Cardiac muscle cell (in vitro differentiated cells and primary cell): ENCODE results near the gene PTK6. TPM values are rescaled to one million over a fixed set of nuclear protein-coding genes. Genes with fewer than 3 reads are reported as not detected.

Experiments used
- DNase-seq, 2 donors: peaks; one replicate each; pipeline versions ENCODE4 v3.0.0 to v3.0.0-alpha.2; 2010 to 2017; ENCODE audit warnings: low read depth in 1 of 2, low spot score in 1 of 2
- H3K27ac ChIP-seq: fragments of 200-600 bp; sonication (generic); 2 replicates; pipeline ENCODE4 v1.5.1; 2016
- H3K27me3 ChIP-seq: fragments of 200-600 bp; sonication (generic); 2 replicates; pipeline ENCODE4 v1.6.0; 2016; ENCODE audit warnings: control low read depth
- H3K36me3 ChIP-seq: fragments of 200-600 bp; sonication (generic); 2 replicates; pipeline ENCODE4 v1.5.1; 2016; ENCODE audit warnings: control low read depth
- H3K4me1 ChIP-seq: fragments of 200-600 bp; sonication (generic); 2 replicates; pipeline ENCODE4 v1.8.1; 2017; ENCODE audit warnings: low read depth, mild to moderate bottlenecking, mixed run types
- H3K4me3 ChIP-seq: fragments of 200-600 bp; sonication (generic); 2 replicates; pipeline ENCODE4 v1.5.1; 2016; ENCODE audit warnings: mild to moderate bottlenecking
- H3K9me3 ChIP-seq: fragments of 200-600 bp; sonication (generic); 2 replicates; pipeline ENCODE4 v1.5.1; 2017; ENCODE audit warnings: low read depth, mild to moderate bottlenecking, control low read depth
- CTCF ChIP-seq: IDR thresholded peaks from 2 replicates; pipeline ENCODE4 v1.5.1; 2012; ENCODE audit warnings: low read depth, mild to moderate bottlenecking, low read length
- polyA plus RNA-seq: library from polyadenylated mRNA; unstranded; fragments of >200 nt; fragmentation: Nextera tagmentation; extraction: Ambion mirVana; gene quantifications from 2 replicates; pipeline ENCODE4 v1.2.1, GENCODE V29; 2016
- total RNA-seq: library from RNA; depleted of rRNA; stranded (reverse); fragments of >200 nt; gene quantifications from 2 replicates; pipeline ENCODE4 v1.2.3, GENCODE V29; 2016

Gene PTK6
- total and polyA plus RNA-seq, 2 experiments from 2014 or later, result 0.38 TPM; not detected in 1

- no peak overlapping the region for H3K4me3 ChIP-seq
- no peaks in the 10 kb centered on the region for H3K27me3 ChIP-seq
- H3K9me3 ChIP-seq, result no peaks in the 10 kb centered on the region
- no peak for DNase-seq
- no peak for TF ChIP-seq CTCF
- no peaks in the 10 kb centered on the region for H3K4me1 ChIP-seq
- H3K36me3 ChIP-seq, result no peaks in the 10 kb centered on the region
- H3K27ac ChIP-seq, result no peak overlapping the region
Measured at GRCh38 chr20:63558804-63559484, 21.8 kb upstream of the PTK6 start.

- no peak for DNase-seq
- Histone ChIP-seq H3K27ac (no peak overlapping the region), H3K36me3 (no peaks in the 10 kb centered on the region), H3K9me3 (no peaks in the 10 kb centered on the region), H3K4me1 (no peaks in the 10 kb centered on the region), H3K4me3 (no peak overlapping the region), H3K27me3 (no peaks in the 10 kb centered on the region)
- no peak for TF ChIP-seq CTCF
Measured at GRCh38 chr20:63557481-63557891, 20.3 kb upstream of the PTK6 start.

DNA sequence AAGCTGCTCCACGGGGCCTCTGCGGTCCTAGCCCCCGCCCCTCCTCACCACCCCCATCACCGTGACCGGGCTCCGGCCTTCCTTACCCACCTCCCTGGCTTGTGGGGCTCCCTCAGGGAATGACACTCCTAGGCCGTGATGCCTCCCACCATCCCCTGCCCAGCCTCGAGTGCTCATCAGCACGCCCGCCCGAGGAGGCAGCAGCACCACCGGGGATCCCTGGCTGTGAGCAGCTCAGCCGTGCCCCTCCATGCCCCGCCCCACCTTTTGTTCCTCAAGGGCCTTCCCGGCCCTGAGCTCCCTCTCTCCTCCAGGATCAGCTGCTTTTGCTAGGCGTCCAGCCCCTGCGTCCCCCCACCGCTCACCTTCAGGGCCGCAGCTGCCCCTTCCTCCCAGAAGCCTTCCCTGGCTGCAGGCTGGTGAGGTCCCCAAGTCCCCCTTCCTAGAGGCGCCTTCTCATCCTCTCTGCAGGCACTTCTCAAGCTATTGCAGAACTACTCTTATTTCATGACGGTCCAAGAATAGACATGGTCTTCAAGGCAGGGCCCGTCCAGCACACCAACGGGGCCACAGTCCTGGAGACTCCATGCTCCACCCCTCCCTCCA is 19.8 kb upstream of the PTK6 start:
- Histone ChIP-seq H3K36me3 (no peaks in the 10 kb centered on the region), H3K4me1 (no peaks in the 10 kb centered on the region), H3K4me3 (no peak overlapping the region), H3K9me3 (no peaks in the 10 kb centered on the region), H3K27me3 (no peaks in the 10 kb centered on the region), H3K27ac (no peak overlapping the region)
- no peak for TF ChIP-seq CTCF
- no peak for DNase-seq

DNA sequence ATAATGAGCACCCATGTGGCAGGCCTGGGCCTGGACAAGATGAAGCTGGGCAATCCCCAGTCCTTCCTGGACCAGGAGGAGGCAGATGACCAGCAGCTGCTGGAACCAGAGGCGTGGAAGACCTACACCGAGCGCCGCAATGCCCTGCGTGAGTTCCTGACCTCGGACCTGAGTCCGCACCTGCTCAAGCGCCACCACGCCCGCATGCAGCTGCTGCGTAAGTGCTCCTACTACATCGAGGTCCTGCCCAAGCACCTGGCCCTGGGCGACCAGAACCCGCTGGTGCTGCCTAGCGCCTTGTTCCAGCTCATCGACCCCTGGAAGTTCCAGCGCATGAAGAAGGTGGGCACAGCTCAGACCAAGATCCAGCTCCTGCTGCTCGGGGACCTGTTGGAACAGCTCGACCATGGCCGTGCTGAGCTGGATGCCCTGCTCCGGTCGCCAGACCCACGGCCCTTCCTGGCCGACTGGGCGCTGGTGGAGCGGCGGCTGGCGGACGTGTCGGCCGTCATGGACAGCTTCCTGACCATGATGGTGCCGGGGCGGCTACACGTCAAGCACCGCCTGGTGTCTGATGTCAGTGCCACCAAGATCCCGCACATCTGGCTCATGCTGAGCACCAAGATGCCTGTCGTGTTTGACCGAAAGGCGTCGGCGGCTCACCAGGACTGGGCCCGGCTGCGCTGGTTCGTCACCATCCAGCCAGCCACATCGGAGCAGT is 18.6 kb upstream of the PTK6 start:
- Histone ChIP-seq H3K4me1 (no peaks in the 10 kb centered on the region), H3K4me3 (no peak overlapping the region), H3K36me3 (no peaks in the 10 kb centered on the region), H3K27me3 (no peaks in the 10 kb centered on the region), H3K9me3 (no peaks in the 10 kb centered on the region), H3K27ac (no peak overlapping the region)
- DNase-seq, result no peak
- TF ChIP-seq CTCF, result no peak

- no peak overlapping the region for H3K27ac ChIP-seq
- H3K4me1 ChIP-seq, result no peaks in the 10 kb centered on the region
- DNase-seq, result no peak
- no peaks in the 10 kb centered on the region for H3K27me3 ChIP-seq
- no peaks in the 10 kb centered on the region for H3K36me3 ChIP-seq
- TF ChIP-seq CTCF, result no peak
- no peaks in the 10 kb centered on the region for H3K9me3 ChIP-seq
- peak overlapping the region; percentile 74 for H3K4me3 ChIP-seq
Measured at GRCh38 chr20:63554361-63555278, 17.4 kb upstream of the PTK6 start.
